Thoracic aorta (tissue), 2 donors: ENCODE measurements around the gene RNF19B. TPM values are rescaled to one million over a fixed set of nuclear protein-coding genes. Genes with fewer than 3 reads are reported as not detected.
"Not testable (repeated sequence)": the region's sequence is repeated elsewhere in the genome, so short reads cannot be mapped to it uniquely, and the experiment has no call there.

Experiments
- ATAC-seq: fragments of 150-250 bp; one replicate; pipeline ENCODE4 v1.8.0; 2017; ENCODE audit warnings: low read depth; ENCODE audit not compliant: insufficient number of reproducible peaks, low FRiP score
- DNase-seq: peaks from one replicate; pipeline ENCODE4 v3.0.0-alpha.2; 2020; ENCODE audit warnings: low spot score
- H3K27ac ChIP-seq, 2 donors: fragments of 200-600 bp; sonication (generic); 1 replicate in 1 of 2; 2 replicates in 1 of 2; pipeline ENCODE4 v1.5.1; 2016; ENCODE audit warnings: mild to moderate bottlenecking in 2 of 2, moderate library complexity in 2 of 2
- H3K27me3 ChIP-seq: fragments of 200-600 bp; sonication (generic); replicated peaks from 2 replicates; pipeline ENCODE4 v1.6.0; 2016; ENCODE audit warnings: mild to moderate bottlenecking; ENCODE audit not compliant: insufficient read depth
- H3K36me3 ChIP-seq: fragments of 200-600 bp; sonication (generic); one replicate; pipeline ENCODE4 v1.5.1; 2016
- H3K4me1 ChIP-seq, 2 donors: fragments of 200-600 bp; sonication (generic); 1 replicate in 1 of 2; 2 replicates in 1 of 2; pipeline versions ENCODE4 v1.5.1 to v1.6.0; 2016; ENCODE audit warnings: low read depth in 2 of 2, mild to moderate bottlenecking in 1 of 2; ENCODE audit not compliant: control insufficient read depth in 1 of 2
- H3K4me3 ChIP-seq: fragments of 200-600 bp; sonication (generic); 2 replicates; pipeline ENCODE4 v1.5.1; 2016; ENCODE audit warnings: mild to moderate bottlenecking
- H3K9me3 ChIP-seq: fragments of 200-600 bp; sonication (generic); 2 replicates; pipeline ENCODE4 v1.5.1; 2016
- total RNA-seq, 2 donors: library from RNA; depleted of rRNA; stranded (reverse); fragments of >200 nt; gene quantifications; one replicate each; pipeline versions ENCODE4 v1.1.0 to v1.2.3, GENCODE V29; 2016
- TF ChIP-seq, protein P1 (sequence below): fragments of 200-600 bp; sonication (generic); IDR thresholded peaks from one replicate; pipeline ENCODE4 v1.5.1; 2019; ENCODE audit warnings: antibody characterized with exemption

RNF19B gene
- total RNA-seq, 2 donors from 2014 or later: 21.9 to 37.2 TPM

- no peak overlapping the region for H3K27ac ChIP-seq
- H3K4me3 ChIP-seq: no peak overlapping the region
- ATAC-seq (no peak), DNase-seq (no peak)
- no peaks in the 10 kb centered on the region for H3K9me3 ChIP-seq
- no peaks in the 10 kb centered on the region for H3K27me3 ChIP-seq
- no peaks in the 10 kb centered on the region for H3K36me3 ChIP-seq
- TF ChIP-seq, protein P1, sequence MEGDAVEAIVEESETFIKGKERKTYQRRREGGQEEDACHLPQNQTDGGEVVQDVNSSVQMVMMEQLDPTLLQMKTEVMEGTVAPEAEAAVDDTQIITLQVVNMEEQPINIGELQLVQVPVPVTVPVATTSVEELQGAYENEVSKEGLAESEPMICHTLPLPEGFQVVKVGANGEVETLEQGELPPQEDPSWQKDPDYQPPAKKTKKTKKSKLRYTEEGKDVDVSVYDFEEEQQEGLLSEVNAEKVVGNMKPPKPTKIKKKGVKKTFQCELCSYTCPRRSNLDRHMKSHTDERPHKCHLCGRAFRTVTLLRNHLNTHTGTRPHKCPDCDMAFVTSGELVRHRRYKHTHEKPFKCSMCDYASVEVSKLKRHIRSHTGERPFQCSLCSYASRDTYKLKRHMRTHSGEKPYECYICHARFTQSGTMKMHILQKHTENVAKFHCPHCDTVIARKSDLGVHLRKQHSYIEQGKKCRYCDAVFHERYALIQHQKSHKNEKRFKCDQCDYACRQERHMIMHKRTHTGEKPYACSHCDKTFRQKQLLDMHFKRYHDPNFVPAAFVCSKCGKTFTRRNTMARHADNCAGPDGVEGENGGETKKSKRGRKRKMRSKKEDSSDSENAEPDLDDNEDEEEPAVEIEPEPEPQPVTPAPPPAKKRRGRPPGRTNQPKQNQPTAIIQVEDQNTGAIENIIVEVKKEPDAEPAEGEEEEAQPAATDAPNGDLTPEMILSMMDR: no peak
- H3K4me1 ChIP-seq: peaks cover 11 to 13% of the 10 kb centered on the region in 2 donors
These were observed 18.4 kb upstream of the RNF19B start for GRCh38 chr1:32983020-32983419.

- H3K9me3 ChIP-seq: no peaks in the 10 kb centered on the region
- peaks cover 11 to 12% of the 10 kb centered on the region in 2 donors for H3K4me1 ChIP-seq
- H3K36me3 ChIP-seq: no peaks in the 10 kb centered on the region
- TF ChIP-seq, protein P1: no peak
- peak; percentile 18 for DNase-seq
- H3K27me3 ChIP-seq: no peaks in the 10 kb centered on the region
- H3K27ac ChIP-seq: peak overlapping the region; percentile 36 to 56
- peak; percentile 65 for ATAC-seq
- no peak overlapping the region for H3K4me3 ChIP-seq
These were observed 16.6 kb upstream of the RNF19B start for GRCh38 chr1:32981003-32981901.

DNA sequence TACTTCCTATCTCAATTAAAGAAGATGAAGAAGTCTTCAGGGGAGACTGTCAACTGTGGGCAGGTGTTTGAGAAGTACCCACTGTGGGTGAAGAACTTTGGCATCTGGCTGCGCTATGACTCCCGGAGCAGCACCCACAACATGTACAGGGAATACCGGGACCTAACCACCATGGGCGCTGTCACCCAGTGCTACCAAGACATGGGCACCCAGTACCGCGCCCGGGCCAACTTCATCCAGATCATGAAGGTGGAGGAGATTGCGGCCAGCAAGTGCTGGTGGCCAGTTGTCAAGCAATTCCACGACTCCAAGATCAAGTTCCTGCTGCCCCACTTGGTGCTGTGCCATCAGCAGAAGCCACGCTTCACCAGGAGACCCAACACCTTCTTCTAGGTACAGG lies 15.5 kb upstream of the RNF19B start:
- no peak overlapping the region for H3K4me3 ChIP-seq
- no peak for ATAC-seq
- no peaks in the 10 kb centered on the region for H3K36me3 ChIP-seq
- H3K27ac ChIP-seq: no peak overlapping the region
- TF ChIP-seq, protein P1: no peak
- H3K9me3 ChIP-seq: no peaks in the 10 kb centered on the region
- H3K4me1 ChIP-seq: peaks cover 11 to 12% of the 10 kb centered on the region in 2 donors
- DNase-seq: no peak
- no peaks in the 10 kb centered on the region for H3K27me3 ChIP-seq

DNA sequence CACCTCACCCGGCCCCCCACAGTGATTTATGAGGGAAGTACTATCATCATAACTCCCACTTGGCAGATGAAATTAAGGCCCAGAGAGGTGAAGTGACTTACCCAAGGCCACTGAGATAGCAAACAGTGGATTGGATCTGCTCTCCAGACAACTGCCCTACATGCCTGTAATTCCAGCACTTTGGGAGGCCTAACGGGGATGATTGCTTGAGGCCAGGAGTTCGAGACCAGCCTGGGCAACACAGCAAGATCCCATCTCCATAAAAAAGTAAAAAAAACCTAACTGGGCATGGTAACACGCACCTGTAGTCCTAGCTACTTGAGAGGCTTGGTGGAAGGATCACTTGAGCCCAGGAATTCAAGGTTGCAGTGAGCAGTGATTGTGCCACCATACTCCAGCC lies 14.2 kb upstream of the RNF19B start:
- Histone ChIP-seq H3K36me3 (no peaks in the 10 kb centered on the region), H3K4me3 (no peak overlapping the region), H3K4me1 (peaks cover 11 to 12% of the 10 kb centered on the region in 2 donors), H3K27me3 (no peaks in the 10 kb centered on the region), H3K9me3 (no peaks in the 10 kb centered on the region), H3K27ac (no peak overlapping the region)
- ATAC-seq (no peak), DNase-seq (no peak)
- TF ChIP-seq, protein P1: no peak

DNA sequence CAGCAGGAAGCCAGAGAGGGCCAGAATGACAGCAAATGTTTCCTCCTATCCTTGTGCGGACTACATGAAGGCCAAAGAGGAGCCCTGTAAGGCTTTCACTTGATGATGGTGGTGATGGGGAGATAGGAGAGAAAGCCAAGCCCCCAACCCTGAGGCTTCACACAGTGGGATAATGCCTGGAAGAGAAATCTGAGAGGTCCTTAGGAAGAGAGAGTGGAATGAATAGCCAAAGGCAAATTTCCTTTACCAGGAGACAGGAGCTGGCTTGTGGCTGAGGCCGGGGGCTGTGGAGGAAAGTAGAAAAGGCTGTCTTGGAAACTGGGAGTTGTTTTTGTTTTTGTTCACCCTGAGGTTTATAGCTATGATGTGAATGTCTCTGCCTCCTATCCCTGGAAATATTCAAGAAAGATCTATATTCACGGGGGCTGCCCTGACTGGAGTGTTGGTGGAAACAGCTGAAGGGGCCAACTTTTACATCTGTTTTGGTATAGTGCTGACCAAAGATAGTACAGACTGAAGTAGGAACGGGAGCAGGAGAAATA lies 13.0 kb upstream of the RNF19B start:
- Histone ChIP-seq H3K36me3 (no peaks in the 10 kb centered on the region), H3K4me1 (peaks cover 11 to 16% of the 10 kb centered on the region in 2 donors), H3K27ac (no peak overlapping the region), H3K4me3 (no peak overlapping the region), H3K9me3 (no peaks in the 10 kb centered on the region), H3K27me3 (no peaks in the 10 kb centered on the region)
- TF ChIP-seq, protein P1: no peak
- DNase-seq: no peak
- ATAC-seq: no peak

GRCh38 chr1:32975055-32975454 lies 10.4 kb upstream of the RNF19B start:
- H3K27me3 ChIP-seq, H3K4me3 ChIP-seq, ATAC-seq, H3K4me1 ChIP-seq, H3K27ac ChIP-seq, DNase-seq, H3K9me3 ChIP-seq, H3K36me3 ChIP-seq: not testable (repeated sequence)

DNA sequence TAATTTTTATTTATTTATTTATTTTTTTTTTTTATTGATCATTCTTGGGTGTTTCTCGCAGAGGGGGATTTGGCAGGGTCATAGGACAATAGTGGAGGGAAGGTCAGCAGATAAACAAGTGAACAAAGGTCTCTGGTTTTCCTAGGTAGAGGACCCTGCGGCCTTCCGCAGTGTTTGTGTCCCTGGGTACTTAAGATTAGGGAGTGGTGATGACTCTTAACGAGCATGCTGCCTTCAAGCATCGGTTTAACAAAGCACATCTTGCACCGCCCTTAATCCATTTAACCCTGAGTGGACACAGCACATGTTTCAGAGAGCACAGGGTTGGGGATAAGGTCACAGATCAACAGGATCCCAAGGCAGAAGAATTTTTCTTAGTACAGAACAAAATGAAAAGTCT lies 8.8 kb upstream of the RNF19B start:
- H3K27ac ChIP-seq, H3K9me3 ChIP-seq, DNase-seq, H3K4me1 ChIP-seq, H3K27me3 ChIP-seq, ATAC-seq, H3K36me3 ChIP-seq: not testable (repeated sequence)
- H3K4me3 ChIP-seq: peak overlapping the region; percentile 80
